ENCODE measurements around the gene TMEM250. TPM values are rescaled to one million over a fixed set of nuclear protein-coding genes. Genes with fewer than 3 reads are reported as not detected.

TMEM250 gene
- total RNA-seq, 1 donor from 2014 or later: 24.0 TPM

- Histone ChIP-seq H3K27me3 (ENCODE audit: control insufficient read depth in 3 of 3, insufficient read depth in 3 of 3, low read length in 3 of 3) (no peaks in the 10 kb centered on the region), H3K9ac (ENCODE audit: low read depth in 1 of 3, low read length in 3 of 3) (peak overlapping the region in 2 of 3 donors; percentile 57 to 64), H3K4me1 (ENCODE audit: control insufficient read depth in 3 of 3, insufficient read depth in 3 of 3, low read length in 3 of 3) (peaks cover 37 to 61% (median 57%) of the 10 kb centered on the region in 3 donors), H3K4me3 (ENCODE audit: low read length in 3 of 3) (no peak overlapping the region), H3K27ac (ENCODE audit: low read depth, low read length) (peak overlapping the region; percentile 51), H3K9me3 (ENCODE audit: control insufficient read depth in 3 of 3, low read length in 3 of 3) (no peaks in the 10 kb centered on the region), H3K36me3 (ENCODE audit: control insufficient read depth in 3 of 3, insufficient read depth in 3 of 3, low read length in 3 of 3) (peaks cover 0 to 4% (median 2%) of the 10 kb centered on the region in 3 donors)
These were observed 38.8 kb downstream of the TMEM250 start for GRCh38 chr9:136079916-136080246.

- peak overlapping the region; percentile 23 to 64 (median 57) for H3K9ac ChIP-seq (ENCODE audit: low read depth in 1 of 3, low read length in 3 of 3)
- H3K4me1 ChIP-seq (ENCODE audit: control insufficient read depth in 3 of 3, insufficient read depth in 3 of 3, low read length in 3 of 3): peaks cover 37 to 56% (median 53%) of the 10 kb centered on the region in 3 donors
- peak overlapping the region in 1 of 3 donors; percentile 13 for H3K4me3 ChIP-seq (ENCODE audit: low read length in 3 of 3)
These were observed 39.3 kb downstream of the TMEM250 start for GRCh38 chr9:136079211-136079915.

GRCh38 chr9:136078498-136079011 is 40.1 kb downstream of the TMEM250 start:
- Histone ChIP-seq H3K9me3 (ENCODE audit: control insufficient read depth in 3 of 3, low read length in 3 of 3) (no peaks in the 10 kb centered on the region), H3K4me1 (ENCODE audit: control insufficient read depth in 3 of 3, insufficient read depth in 3 of 3, low read length in 3 of 3) (peaks cover 37 to 52% (median 52%) of the 10 kb centered on the region in 3 donors), H3K9ac (ENCODE audit: low read depth in 1 of 3, low read length in 3 of 3) (peak overlapping the region in 1 of 3 donors; percentile 3), H3K27ac (ENCODE audit: low read depth, low read length) (no peak overlapping the region), H3K36me3 (ENCODE audit: control insufficient read depth in 3 of 3, insufficient read depth in 3 of 3, low read length in 3 of 3) (peaks cover 0 to 4% (median 0%) of the 10 kb centered on the region in 3 donors), H3K4me3 (ENCODE audit: low read length in 3 of 3) (no peak overlapping the region), H3K27me3 (ENCODE audit: control insufficient read depth in 3 of 3, insufficient read depth in 3 of 3, low read length in 3 of 3) (no peaks in the 10 kb centered on the region)

More at GRCh38 chr9:136079211-136079915, 39.3 kb downstream of the TMEM250 start:
- Histone ChIP-seq H3K36me3 (ENCODE audit: control insufficient read depth in 3 of 3, insufficient read depth in 3 of 3, low read length in 3 of 3) (peaks cover 0 to 4% (median 0%) of the 10 kb centered on the region in 3 donors), H3K27ac (ENCODE audit: low read depth, low read length) (peak overlapping the region; percentile 51), H3K27me3 (ENCODE audit: control insufficient read depth in 3 of 3, insufficient read depth in 3 of 3, low read length in 3 of 3) (no peaks in the 10 kb centered on the region), H3K9me3 (ENCODE audit: control insufficient read depth in 3 of 3, low read length in 3 of 3) (no peaks in the 10 kb centered on the region)

GRCh38 chr9:136078024-136078423 is 40.7 kb downstream of the TMEM250 start:
- Histone ChIP-seq H3K27ac (ENCODE audit: low read depth, low read length) (no peak overlapping the region), H3K4me3 (ENCODE audit: low read length in 3 of 3) (no peak overlapping the region), H3K4me1 (ENCODE audit: control insufficient read depth in 3 of 3, insufficient read depth in 3 of 3, low read length in 3 of 3) (peaks cover 35 to 47% (median 46%) of the 10 kb centered on the region in 3 donors), H3K9ac (ENCODE audit: low read depth in 1 of 3, low read length in 3 of 3) (no peak overlapping the region), H3K36me3 (ENCODE audit: control insufficient read depth in 3 of 3, insufficient read depth in 3 of 3, low read length in 3 of 3) (peaks cover 0 to 4% (median 0%) of the 10 kb centered on the region in 3 donors), H3K9me3 (ENCODE audit: control insufficient read depth in 3 of 3, low read length in 3 of 3) (no peaks in the 10 kb centered on the region), H3K27me3 (ENCODE audit: control insufficient read depth in 3 of 3, insufficient read depth in 3 of 3, low read length in 3 of 3) (no peaks in the 10 kb centered on the region)

- no peak overlapping the region for H3K9ac ChIP-seq (ENCODE audit: low read depth in 1 of 3, low read length in 3 of 3)
- H3K27me3 ChIP-seq (ENCODE audit: control insufficient read depth in 3 of 3, insufficient read depth in 3 of 3, low read length in 3 of 3): no peaks in the 10 kb centered on the region
- H3K4me1 ChIP-seq (ENCODE audit: control insufficient read depth in 3 of 3, insufficient read depth in 3 of 3, low read length in 3 of 3): peaks cover 29 to 41% (median 41%) of the 10 kb centered on the region in 3 donors
- no peak overlapping the region for H3K27ac ChIP-seq (ENCODE audit: low read depth, low read length)
- no peaks in the 10 kb centered on the region for H3K9me3 ChIP-seq (ENCODE audit: control insufficient read depth in 3 of 3, low read length in 3 of 3)
- H3K36me3 ChIP-seq (ENCODE audit: control insufficient read depth in 3 of 3, insufficient read depth in 3 of 3, low read length in 3 of 3): peaks cover 0 to 4% (median 0%) of the 10 kb centered on the region in 3 donors
- no peak overlapping the region for H3K4me3 ChIP-seq (ENCODE audit: low read length in 3 of 3)
These were observed 41.2 kb downstream of the TMEM250 start for GRCh38 chr9:136077491-136077890.

GRCh38 chr9:136075881-136076678 is 42.6 kb downstream of the TMEM250 start:
- Histone ChIP-seq H3K9ac (ENCODE audit: low read depth in 1 of 3, low read length in 3 of 3) (no peak overlapping the region), H3K9me3 (ENCODE audit: control insufficient read depth in 3 of 3, low read length in 3 of 3) (no peaks in the 10 kb centered on the region), H3K27ac (ENCODE audit: low read depth, low read length) (no peak overlapping the region), H3K4me3 (ENCODE audit: low read length in 3 of 3) (no peak overlapping the region), H3K36me3 (ENCODE audit: control insufficient read depth in 3 of 3, insufficient read depth in 3 of 3, low read length in 3 of 3) (peaks cover 0 to 4% (median 0%) of the 10 kb centered on the region in 3 donors), H3K27me3 (ENCODE audit: control insufficient read depth in 3 of 3, insufficient read depth in 3 of 3, low read length in 3 of 3) (no peaks in the 10 kb centered on the region), H3K4me1 (ENCODE audit: control insufficient read depth in 3 of 3, insufficient read depth in 3 of 3, low read length in 3 of 3) (peaks cover 15 to 27% (median 27%) of the 10 kb centered on the region in 3 donors)

- Histone ChIP-seq H3K27me3 (ENCODE audit: control insufficient read depth in 3 of 3, insufficient read depth in 3 of 3, low read length in 3 of 3) (no peaks in the 10 kb centered on the region), H3K4me1 (ENCODE audit: control insufficient read depth in 3 of 3, insufficient read depth in 3 of 3, low read length in 3 of 3) (peaks cover 12 to 20% (median 19%) of the 10 kb centered on the region in 3 donors), H3K36me3 (ENCODE audit: control insufficient read depth in 3 of 3, insufficient read depth in 3 of 3, low read length in 3 of 3) (peaks cover 0 to 4% (median 0%) of the 10 kb centered on the region in 3 donors), H3K9ac (ENCODE audit: low read depth in 1 of 3, low read length in 3 of 3) (no peak overlapping the region), H3K9me3 (ENCODE audit: control insufficient read depth in 3 of 3, low read length in 3 of 3) (no peaks in the 10 kb centered on the region), H3K27ac (ENCODE audit: low read depth, low read length) (no peak overlapping the region), H3K4me3 (ENCODE audit: low read length in 3 of 3) (no peak overlapping the region)
These were observed 43.4 kb downstream of the TMEM250 start for GRCh38 chr9:136075134-136075841.

GRCh38 chr9:136074706-136075105 is 44.0 kb downstream of the TMEM250 start:
- H3K4me1 ChIP-seq (ENCODE audit: control insufficient read depth in 3 of 3, insufficient read depth in 3 of 3, low read length in 3 of 3): peaks cover 7 to 14% (median 13%) of the 10 kb centered on the region in 3 donors
- H3K4me3 ChIP-seq (ENCODE audit: low read length in 3 of 3): no peak overlapping the region
- H3K36me3 ChIP-seq (ENCODE audit: control insufficient read depth in 3 of 3, insufficient read depth in 3 of 3, low read length in 3 of 3): peaks cover 0 to 4% (median 0%) of the 10 kb centered on the region in 3 donors
- no peaks in the 10 kb centered on the region for H3K27me3 ChIP-seq (ENCODE audit: control insufficient read depth in 3 of 3, insufficient read depth in 3 of 3, low read length in 3 of 3)
- no peaks in the 10 kb centered on the region for H3K9me3 ChIP-seq (ENCODE audit: control insufficient read depth in 3 of 3, low read length in 3 of 3)
- no peak overlapping the region for H3K27ac ChIP-seq (ENCODE audit: low read depth, low read length)
- no peak overlapping the region for H3K9ac ChIP-seq (ENCODE audit: low read depth in 1 of 3, low read length in 3 of 3)

Measured in skeletal muscle tissue (tissue), 4 donors.